HG03342 (cell line): ENCODE results near the gene TRANK1.
"Not testable (repeated sequence)": the region's sequence is repeated elsewhere in the genome, so short reads cannot be mapped to it uniquely, and the experiment has no call there.

Experiments used
- ATAC-seq: cut with Tn5 transposase; IDR thresholded peaks from one replicate; pipeline ENCODE4 v1.9.1; 2021; ENCODE audit warnings: mild to moderate bottlenecking, moderate library complexity; ENCODE audit not compliant: unreplicated experiment

Gene TRANK1

GRCh38 chr3:36944641-36945270 is at the start of gene TRANK1:
Gene TRANK1 (minus strand): TSS chr3:36945054. CDS start chr3:36944809, 245 bp downstream.
- ATAC-seq = peak; percentile 58

GRCh38 chr3:36993326-36994283 is 48.8 kb upstream of the TRANK1 start, which contains the start of gene MLH1:
Gene MLH1 (plus strand): TSS chr3:36993518. CDS start chr3:36993548, 30 bp downstream.
- ATAC-seq = peak; percentile 90

GRCh38 chr3:36992806-36993325 is 48.0 kb upstream of the TRANK1 start, which contains the start of gene EPM2AIP1:
Gene EPM2AIP1 (minus strand): TSS chr3:36993131. CDS start chr3:36993077, 54 bp downstream.
- ATAC-seq = peak; percentile 85

GRCh38 chr3:36991923-36992805 is 47.3 kb upstream of the TRANK1 start:
- ATAC-seq = no peak

GRCh38 chr3:36991147-36991546 is 46.3 kb upstream of the TRANK1 start:
- no peak for ATAC-seq

- no peak for ATAC-seq
Measured at GRCh38 chr3:36989568-36989967, 44.7 kb upstream of the TRANK1 start.

- no peak for ATAC-seq
Measured at GRCh38 chr3:36989005-36989404, 44.2 kb upstream of the TRANK1 start.

GRCh38 chr3:36988356-36988755 is 43.5 kb upstream of the TRANK1 start:
- ATAC-seq = no peak

GRCh38 chr3:36981006-36981405 is 36.2 kb upstream of the TRANK1 start:
- no peak for ATAC-seq

GRCh38 chr3:36973139-36973538 is 28.3 kb upstream of the TRANK1 start:
- no peak for ATAC-seq

GRCh38 chr3:36972163-36972562 is 27.3 kb upstream of the TRANK1 start:
- no peak for ATAC-seq

- ATAC-seq = peak; percentile 99
Measured at GRCh38 chr3:36969540-36970432, 24.9 kb upstream of the TRANK1 start.

- no peak for ATAC-seq
Measured at GRCh38 chr3:36969085-36969484, 24.2 kb upstream of the TRANK1 start.

GRCh38 chr3:36965440-36965839 is 20.6 kb upstream of the TRANK1 start:
- no peak for ATAC-seq

GRCh38 chr3:36964817-36965216 is 20.0 kb upstream of the TRANK1 start:
- no peak for ATAC-seq

GRCh38 chr3:36964331-36964730 is 19.5 kb upstream of the TRANK1 start:
- no peak for ATAC-seq

- ATAC-seq = not testable (repeated sequence)
Measured at GRCh38 chr3:36963008-36963407, 18.2 kb upstream of the TRANK1 start.

GRCh38 chr3:36960502-36960901 is 15.6 kb upstream of the TRANK1 start:
- no peak for ATAC-seq

- no peak for ATAC-seq
Measured at GRCh38 chr3:36959821-36960220, 15.0 kb upstream of the TRANK1 start.
